Type B pancreatic cell (in vitro differentiated cells): ENCODE measurements around the gene ELL2. TPM values are rescaled to one million over a fixed set of nuclear protein-coding genes. Genes with fewer than 3 reads are reported as not detected.

ENCODE experiments used
- DNase-seq: peaks from one replicate; pipeline ENCODE4 v3.0.0; 2021; ENCODE audit warnings: mixed read lengths; ENCODE audit not compliant: unreplicated experiment; ENCODE audit errors: extremely low spot score
- H3K27ac Mint-ChIP-seq: 2 replicates; pipeline ENCODE4 v1.8.0; 2021; ENCODE audit warnings: mild to moderate bottlenecking, mixed read lengths
- H3K27me3 Mint-ChIP-seq: 2 replicates; pipeline ENCODE4 v1.8.0; 2021; ENCODE audit warnings: mixed read lengths
- H3K36me3 Mint-ChIP-seq: 2 replicates; pipeline ENCODE4 v1.8.0; 2021; ENCODE audit warnings: mixed read lengths
- H3K4me1 Mint-ChIP-seq: one replicate; pipeline ENCODE4 v1.8.0; 2021; ENCODE audit warnings: mixed read lengths; ENCODE audit not compliant: unreplicated experiment
- H3K4me3 Mint-ChIP-seq: 2 replicates; pipeline ENCODE4 v1.8.0; 2021; ENCODE audit warnings: mild to moderate bottlenecking, mixed read lengths
- H3K9me3 Mint-ChIP-seq: 2 replicates; pipeline ENCODE4 v1.8.0; 2021; ENCODE audit warnings: mixed read lengths
- CTCF ChIP-seq: fragments of 200-600 bp; sonication (generic); conservative IDR thresholded peaks from 2 replicates; pipeline ENCODE4 v1.5.0; 2021; ENCODE audit warnings: antibody characterized with exemption, mild to moderate bottlenecking
- total RNA-seq: library from RNA; stranded (reverse); gene quantifications from 2 replicates; pipeline ENCODE4 v1.2.1, GENCODE V29; 2021; ENCODE audit warnings: low replicate concordance

Gene ELL2
- total RNA-seq, 1 donor from 2014 or later: 33.9 TPM

- Mint-ChIP-seq H3K27me3 (no peaks in the 10 kb centered on the region), H3K27ac (no peak overlapping the region), H3K36me3 (no peaks in the 10 kb centered on the region), H3K9me3 (no peaks in the 10 kb centered on the region), H3K4me1 (no peaks in the 10 kb centered on the region), H3K4me3 (no peak overlapping the region)
- no peak for TF ChIP-seq CTCF
- DNase-seq: no peak
Measured at GRCh38 chr5:95995962-95996489, 34.4 kb upstream of the ELL2 start.

GRCh38 chr5:95993776-95994175 is 32.1 kb upstream of the ELL2 start:
- no peak for DNase-seq
- H3K36me3 Mint-ChIP-seq: no peaks in the 10 kb centered on the region
- no peaks in the 10 kb centered on the region for H3K4me1 Mint-ChIP-seq
- H3K27me3 Mint-ChIP-seq: no peaks in the 10 kb centered on the region
- TF ChIP-seq CTCF: no peak
- H3K27ac Mint-ChIP-seq: no peak overlapping the region
- no peaks in the 10 kb centered on the region for H3K9me3 Mint-ChIP-seq
- H3K4me3 Mint-ChIP-seq: no peak overlapping the region

GRCh38 chr5:95993266-95993665 is 31.6 kb upstream of the ELL2 start:
- no peaks in the 10 kb centered on the region for H3K36me3 Mint-ChIP-seq
- H3K9me3 Mint-ChIP-seq: no peaks in the 10 kb centered on the region
- H3K4me1 Mint-ChIP-seq: no peaks in the 10 kb centered on the region
- DNase-seq: no peak
- H3K27ac Mint-ChIP-seq: no peak overlapping the region
- TF ChIP-seq CTCF: no peak
- H3K27me3 Mint-ChIP-seq: no peaks in the 10 kb centered on the region
- H3K4me3 Mint-ChIP-seq: no peak overlapping the region

GRCh38 chr5:95989283-95990048 is 27.8 kb upstream of the ELL2 start:
- no peaks in the 10 kb centered on the region for H3K27me3 Mint-ChIP-seq
- H3K4me3 Mint-ChIP-seq: no peak overlapping the region
- no peak for TF ChIP-seq CTCF
- no peaks in the 10 kb centered on the region for H3K9me3 Mint-ChIP-seq
- no peak overlapping the region for H3K27ac Mint-ChIP-seq
- no peaks in the 10 kb centered on the region for H3K36me3 Mint-ChIP-seq
- peaks cover 5% of the 10 kb centered on the region for H3K4me1 Mint-ChIP-seq
- DNase-seq: no peak

GRCh38 chr5:95988877-95989276 is 27.2 kb upstream of the ELL2 start:
- Mint-ChIP-seq H3K4me3 (no peak overlapping the region), H3K9me3 (no peaks in the 10 kb centered on the region), H3K4me1 (peaks cover 5% of the 10 kb centered on the region), H3K36me3 (no peaks in the 10 kb centered on the region), H3K27me3 (no peaks in the 10 kb centered on the region), H3K27ac (no peak overlapping the region)
- DNase-seq: no peak
- TF ChIP-seq CTCF: no peak
